ENCODE results near the gene SYNE1.
A peak's percentile ranks its signal among the peaks of the same experiment; 100 is the strongest.

The SYNE1 gene

DNA sequence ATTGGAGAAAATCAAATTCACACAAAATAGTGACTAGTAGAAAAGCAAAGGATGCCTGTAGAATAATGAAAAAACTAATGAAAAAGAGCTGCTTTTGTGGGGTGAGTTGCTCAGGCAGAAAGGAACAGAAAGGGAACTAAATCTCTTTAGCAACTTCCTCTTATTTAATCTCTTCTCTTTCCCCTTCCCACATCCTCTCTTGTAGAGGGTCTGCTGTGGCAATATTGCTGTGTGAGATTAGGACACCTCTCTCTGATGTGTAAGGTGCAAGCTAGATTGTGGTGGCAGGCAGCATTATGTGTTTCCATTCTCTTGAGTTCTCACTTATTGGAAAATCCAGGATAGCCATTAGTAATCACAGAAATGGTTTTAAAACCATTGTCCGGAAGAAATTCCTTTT is 49.7 kb downstream of the SYNE1 start:
- no peaks in the 10 kb centered on the region for H3K27me3 ChIP-seq (ENCODE audit: insufficient read depth, poor library complexity, severe bottlenecking)
- no peak overlapping the region for H3K4me3 ChIP-seq (replicated peaks; ENCODE audit: insufficient read depth, low read length)
- H3K27ac ChIP-seq (replicated peaks): peak overlapping the region; percentile 42
- DNase-seq (ENCODE audit: low read depth in 1 of 2, low spot score in 1 of 2): peak; percentile 82 to 89
- TF ChIP-seq CTCF (IDR thresholded peaks at IDR 0.05; ENCODE audit: insufficient read depth, low read length) (no peak), GABPA (IDR thresholded peaks at IDR 0.05; ENCODE audit: low read depth) (peak; percentile 26; the same call in 1 of the 2 replicates), POLR2AphosphoS5 (IDR thresholded peaks at IDR 0.05; ENCODE audit: low read depth) (peak; percentile 79; the same call in 1 of the 2 replicates), SPI1 (IDR thresholded peaks at IDR 0.05; ENCODE audit: borderline replicate concordance, low read depth) (peak; percentile 97)
- TF ChIP-seq, protein P1, sequence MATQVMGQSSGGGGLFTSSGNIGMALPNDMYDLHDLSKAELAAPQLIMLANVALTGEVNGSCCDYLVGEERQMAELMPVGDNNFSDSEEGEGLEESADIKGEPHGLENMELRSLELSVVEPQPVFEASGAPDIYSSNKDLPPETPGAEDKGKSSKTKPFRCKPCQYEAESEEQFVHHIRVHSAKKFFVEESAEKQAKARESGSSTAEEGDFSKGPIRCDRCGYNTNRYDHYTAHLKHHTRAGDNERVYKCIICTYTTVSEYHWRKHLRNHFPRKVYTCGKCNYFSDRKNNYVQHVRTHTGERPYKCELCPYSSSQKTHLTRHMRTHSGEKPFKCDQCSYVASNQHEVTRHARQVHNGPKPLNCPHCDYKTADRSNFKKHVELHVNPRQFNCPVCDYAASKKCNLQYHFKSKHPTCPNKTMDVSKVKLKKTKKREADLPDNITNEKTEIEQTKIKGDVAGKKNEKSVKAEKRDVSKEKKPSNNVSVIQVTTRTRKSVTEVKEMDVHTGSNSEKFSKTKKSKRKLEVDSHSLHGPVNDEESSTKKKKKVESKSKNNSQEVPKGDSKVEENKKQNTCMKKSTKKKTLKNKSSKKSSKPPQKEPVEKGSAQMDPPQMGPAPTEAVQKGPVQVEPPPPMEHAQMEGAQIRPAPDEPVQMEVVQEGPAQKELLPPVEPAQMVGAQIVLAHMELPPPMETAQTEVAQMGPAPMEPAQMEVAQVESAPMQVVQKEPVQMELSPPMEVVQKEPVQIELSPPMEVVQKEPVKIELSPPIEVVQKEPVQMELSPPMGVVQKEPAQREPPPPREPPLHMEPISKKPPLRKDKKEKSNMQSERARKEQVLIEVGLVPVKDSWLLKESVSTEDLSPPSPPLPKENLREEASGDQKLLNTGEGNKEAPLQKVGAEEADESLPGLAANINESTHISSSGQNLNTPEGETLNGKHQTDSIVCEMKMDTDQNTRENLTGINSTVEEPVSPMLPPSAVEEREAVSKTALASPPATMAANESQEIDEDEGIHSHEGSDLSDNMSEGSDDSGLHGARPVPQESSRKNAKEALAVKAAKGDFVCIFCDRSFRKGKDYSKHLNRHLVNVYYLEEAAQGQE (IDR thresholded peaks at IDR 0.05; ENCODE audit: insufficient replicate concordance, low read depth): no peak

GRCh38 chr6:152585236-152585635 is 51.9 kb downstream of the SYNE1 start:
- DNase-seq (ENCODE audit: low read depth in 1 of 2, low spot score in 1 of 2): no peak
- TF ChIP-seq, protein P1 (IDR thresholded peaks at IDR 0.05; ENCODE audit: insufficient replicate concordance, low read depth): no peak
- TF ChIP-seq GABPA (IDR thresholded peaks at IDR 0.05; ENCODE audit: low read depth) (no peak), CTCF (IDR thresholded peaks at IDR 0.05; ENCODE audit: insufficient read depth, low read length) (no peak), SPI1 (IDR thresholded peaks at IDR 0.05; ENCODE audit: borderline replicate concordance, low read depth) (no peak), POLR2AphosphoS5 (IDR thresholded peaks at IDR 0.05; ENCODE audit: low read depth) (no peak)
- no peaks in the 10 kb centered on the region for H3K27me3 ChIP-seq (ENCODE audit: insufficient read depth, poor library complexity, severe bottlenecking)
- no peak overlapping the region for H3K27ac ChIP-seq (replicated peaks)
- no peak overlapping the region for H3K4me3 ChIP-seq (replicated peaks; ENCODE audit: insufficient read depth, low read length)

DNA sequence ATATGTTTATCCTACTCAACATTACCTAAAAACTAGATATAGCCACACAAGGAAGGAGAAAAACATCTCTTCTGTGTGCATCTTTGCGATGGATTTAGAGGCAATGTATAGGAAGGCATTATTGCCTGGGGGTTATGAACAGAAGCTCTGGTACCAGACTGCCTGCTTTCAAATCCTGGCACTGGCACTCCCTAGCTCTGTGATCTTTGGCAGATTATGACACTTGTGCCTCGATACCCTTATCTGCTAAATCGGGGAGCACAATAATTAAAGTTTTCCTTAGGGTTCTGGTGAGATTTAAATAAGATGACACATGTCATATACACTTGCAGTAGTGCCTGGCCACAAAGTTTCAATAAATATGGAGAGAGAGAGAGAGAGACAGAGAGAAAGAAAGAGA is 53.3 kb downstream of the SYNE1 start:
- Histone ChIP-seq H3K27me3 (ENCODE audit: insufficient read depth, poor library complexity, severe bottlenecking) (no peaks in the 10 kb centered on the region), H3K4me3 (replicated peaks; ENCODE audit: insufficient read depth, low read length) (no peak overlapping the region), H3K27ac (replicated peaks) (no peak overlapping the region)
- TF ChIP-seq CTCF (IDR thresholded peaks at IDR 0.05; ENCODE audit: insufficient read depth, low read length): no peak
- TF ChIP-seq, protein P1 (IDR thresholded peaks at IDR 0.05; ENCODE audit: insufficient replicate concordance, low read depth): no peak
- no peak for TF ChIP-seq POLR2AphosphoS5 (IDR thresholded peaks at IDR 0.05; ENCODE audit: low read depth)
- TF ChIP-seq SPI1 (IDR thresholded peaks at IDR 0.05; ENCODE audit: borderline replicate concordance, low read depth): no peak
- no peak for TF ChIP-seq GABPA (IDR thresholded peaks at IDR 0.05; ENCODE audit: low read depth)
- no peak for DNase-seq (ENCODE audit: low read depth in 1 of 2, low spot score in 1 of 2)

All from HL-60 (cell line).